ENCODE data around the gene ADGRF1.

DNA sequence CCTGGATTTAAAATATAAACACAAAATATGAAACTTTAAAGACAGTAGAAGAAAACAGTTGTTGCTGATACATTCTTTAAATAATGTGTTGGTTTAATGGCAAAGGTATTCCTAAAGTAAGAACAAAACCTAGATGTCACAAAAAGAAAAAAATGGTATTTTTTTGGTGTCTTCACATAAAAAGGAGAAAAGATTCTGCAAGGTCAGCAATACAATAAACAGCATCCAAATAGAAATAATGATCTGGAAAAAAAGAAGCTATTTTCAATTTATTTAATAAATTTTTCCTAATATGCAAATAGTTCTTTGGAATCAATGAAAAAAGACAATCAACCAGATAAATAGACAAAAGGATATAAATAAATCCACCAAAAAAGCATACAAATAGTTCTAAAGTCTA lies 6.5 kb upstream of the ADGRF1 start:
- TF ChIP-seq, protein P1, sequence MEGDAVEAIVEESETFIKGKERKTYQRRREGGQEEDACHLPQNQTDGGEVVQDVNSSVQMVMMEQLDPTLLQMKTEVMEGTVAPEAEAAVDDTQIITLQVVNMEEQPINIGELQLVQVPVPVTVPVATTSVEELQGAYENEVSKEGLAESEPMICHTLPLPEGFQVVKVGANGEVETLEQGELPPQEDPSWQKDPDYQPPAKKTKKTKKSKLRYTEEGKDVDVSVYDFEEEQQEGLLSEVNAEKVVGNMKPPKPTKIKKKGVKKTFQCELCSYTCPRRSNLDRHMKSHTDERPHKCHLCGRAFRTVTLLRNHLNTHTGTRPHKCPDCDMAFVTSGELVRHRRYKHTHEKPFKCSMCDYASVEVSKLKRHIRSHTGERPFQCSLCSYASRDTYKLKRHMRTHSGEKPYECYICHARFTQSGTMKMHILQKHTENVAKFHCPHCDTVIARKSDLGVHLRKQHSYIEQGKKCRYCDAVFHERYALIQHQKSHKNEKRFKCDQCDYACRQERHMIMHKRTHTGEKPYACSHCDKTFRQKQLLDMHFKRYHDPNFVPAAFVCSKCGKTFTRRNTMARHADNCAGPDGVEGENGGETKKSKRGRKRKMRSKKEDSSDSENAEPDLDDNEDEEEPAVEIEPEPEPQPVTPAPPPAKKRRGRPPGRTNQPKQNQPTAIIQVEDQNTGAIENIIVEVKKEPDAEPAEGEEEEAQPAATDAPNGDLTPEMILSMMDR (IDR thresholded peaks at IDR 0.05) = no peak
- TF ChIP-seq RARB (CRISPR knock-in tag; IDR thresholded peaks at IDR 0.05) (no peak), EP300 (IDR thresholded peaks at IDR 0.05) (no peak), POLR2A (IDR thresholded peaks at IDR 0.05; ENCODE audit: low read length) (no peak), MYC (IDR thresholded peaks at IDR 0.05; ENCODE audit: borderline replicate concordance, low read length) (no peak), PBX3 (IDR thresholded peaks at IDR 0.05) (no peak), BHLHE40 (IDR thresholded peaks at IDR 0.05; ENCODE audit: low read depth, low read length) (no peak)
- TF ChIP-seq, protein P2, sequence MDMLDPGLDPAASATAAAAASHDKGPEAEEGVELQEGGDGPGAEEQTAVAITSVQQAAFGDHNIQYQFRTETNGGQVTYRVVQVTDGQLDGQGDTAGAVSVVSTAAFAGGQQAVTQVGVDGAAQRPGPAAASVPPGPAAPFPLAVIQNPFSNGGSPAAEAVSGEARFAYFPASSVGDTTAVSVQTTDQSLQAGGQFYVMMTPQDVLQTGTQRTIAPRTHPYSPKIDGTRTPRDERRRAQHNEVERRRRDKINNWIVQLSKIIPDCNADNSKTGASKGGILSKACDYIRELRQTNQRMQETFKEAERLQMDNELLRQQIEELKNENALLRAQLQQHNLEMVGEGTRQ (IDR thresholded peaks at IDR 0.05) = no peak
- TF ChIP-seq, protein P3, sequence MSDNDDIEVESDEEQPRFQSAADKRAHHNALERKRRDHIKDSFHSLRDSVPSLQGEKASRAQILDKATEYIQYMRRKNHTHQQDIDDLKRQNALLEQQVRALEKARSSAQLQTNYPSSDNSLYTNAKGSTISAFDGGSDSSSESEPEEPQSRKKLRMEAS (IDR thresholded peaks at IDR 0.05) = no peak

Data from A549 (cell line).